ENCODE measurements around the gene NPRL2.

NPRL2 gene

GRCh38 chr3:50347187-50347813 is 3.3 kb downstream of the NPRL2 start:
- DNase-seq, result no peak

DNA sequence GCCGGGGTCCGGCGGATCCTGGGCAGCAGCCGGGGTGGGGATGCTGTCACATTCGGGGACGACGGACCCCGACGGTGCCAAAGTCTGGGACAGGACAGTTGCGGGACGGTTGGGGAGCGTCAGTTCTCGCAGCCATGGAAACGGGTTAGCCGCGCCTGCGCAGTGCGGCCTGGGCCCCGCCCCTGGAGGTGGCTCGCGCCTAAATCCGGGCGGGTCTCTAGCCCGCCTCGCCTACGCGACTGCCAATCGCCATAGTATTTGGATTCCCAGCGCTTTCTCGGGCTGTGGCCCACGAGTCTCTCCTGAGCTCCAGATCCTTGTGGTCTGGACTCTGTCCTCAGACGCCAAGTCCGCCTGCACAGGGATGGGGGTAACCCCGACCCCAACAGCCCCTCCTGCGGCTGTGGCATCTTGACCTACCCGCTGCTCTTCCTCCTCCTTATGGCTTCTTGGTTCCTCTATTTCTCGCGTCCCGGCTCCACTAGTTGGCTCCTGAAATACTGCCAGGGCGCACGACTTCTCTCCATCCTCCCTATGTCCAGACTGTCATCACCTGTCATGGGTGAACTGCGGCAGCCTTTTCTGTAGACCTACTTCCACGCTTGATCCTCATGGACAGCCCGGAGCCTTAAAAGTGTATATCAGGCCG is 4.9 kb downstream of the NPRL2 start, which contains the start of gene ZMYND10:
Gene ZMYND10, minus strand, starts transcription at position 147 of the 649 bp plus-strand sequence. CDS start 153 bp downstream, outside the sequence.
- DNase-seq, result no peak

DNA sequence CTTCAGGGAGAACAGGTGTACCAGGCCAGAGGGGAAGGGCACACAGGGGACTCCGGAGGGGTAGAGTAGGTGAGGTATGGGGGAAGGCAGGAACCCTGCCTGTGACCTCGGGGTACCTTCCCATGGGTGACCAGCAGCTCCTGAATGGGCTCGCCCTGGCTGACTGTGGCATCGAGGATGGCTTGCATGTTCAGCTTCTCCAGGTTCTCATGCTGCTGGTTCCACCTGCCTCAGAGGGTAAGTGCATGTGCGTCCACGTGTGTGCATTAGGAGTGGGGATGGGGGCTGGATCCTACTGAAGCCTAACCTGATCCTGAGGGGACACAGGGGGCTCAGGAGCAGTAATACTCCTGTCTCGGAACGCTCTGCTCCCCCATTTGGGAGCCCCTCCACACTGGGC is 5.6 kb downstream of the NPRL2 start:
- DNase-seq, result no peak

GRCh38 chr3:50342813-50343633 is 7.6 kb downstream of the NPRL2 start:
- DNase-seq, result no peak

DNA sequence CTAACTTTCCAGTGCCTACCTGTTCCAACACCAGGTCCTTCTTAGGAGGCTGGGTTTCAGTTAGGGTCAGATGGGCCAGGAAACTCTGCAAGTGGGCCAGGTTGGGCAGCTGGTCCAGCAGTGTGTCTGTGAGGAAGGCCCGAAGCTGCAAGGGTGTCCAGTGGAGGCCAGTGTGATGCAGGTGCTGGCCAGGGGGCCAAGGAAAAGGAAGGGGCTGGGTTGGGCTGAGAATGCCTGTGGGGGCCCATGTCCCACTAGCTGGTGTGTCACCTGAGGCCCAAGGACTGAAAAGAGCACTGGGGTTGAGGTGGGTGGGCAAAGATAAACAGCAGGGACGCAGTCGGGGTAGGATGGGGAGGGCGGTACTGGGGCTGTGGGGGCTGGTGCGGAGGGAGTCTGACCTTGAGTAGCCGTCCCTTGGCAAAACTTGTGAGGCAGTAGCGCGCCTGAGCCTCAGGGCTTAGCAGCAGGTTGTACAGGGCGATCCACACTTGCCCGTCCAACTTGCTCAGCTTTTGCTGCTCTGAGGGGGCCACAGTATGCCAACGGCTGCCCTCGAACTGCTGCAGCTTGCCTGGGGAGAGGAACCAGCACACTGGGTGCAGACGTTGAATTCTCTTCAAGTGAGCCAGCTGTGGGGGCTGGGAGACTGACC is 8.5 kb downstream of the NPRL2 start:
- no peak for DNase-seq

- DNase-seq, result no peak
These were observed 9.0 kb downstream of the NPRL2 start for GRCh38 chr3:50341537-50341936.

GRCh38 chr3:50340448-50341329 is 9.9 kb downstream of the NPRL2 start, which contains the start of gene RASSF1:
Gene RASSF1, minus strand, starts transcription at chr3:50340836. Its CDS starts 31 bp downstream, at chr3:50340805.
- DNase-seq, result no peak

GRCh38 chr3:50340147-50340447 is 10.5 kb downstream of the NPRL2 start:
- no peak for DNase-seq

GRCh38 chr3:50339485-50340146 is 11.0 kb downstream of the NPRL2 start:
- DNase-seq, result no peak

DNA sequence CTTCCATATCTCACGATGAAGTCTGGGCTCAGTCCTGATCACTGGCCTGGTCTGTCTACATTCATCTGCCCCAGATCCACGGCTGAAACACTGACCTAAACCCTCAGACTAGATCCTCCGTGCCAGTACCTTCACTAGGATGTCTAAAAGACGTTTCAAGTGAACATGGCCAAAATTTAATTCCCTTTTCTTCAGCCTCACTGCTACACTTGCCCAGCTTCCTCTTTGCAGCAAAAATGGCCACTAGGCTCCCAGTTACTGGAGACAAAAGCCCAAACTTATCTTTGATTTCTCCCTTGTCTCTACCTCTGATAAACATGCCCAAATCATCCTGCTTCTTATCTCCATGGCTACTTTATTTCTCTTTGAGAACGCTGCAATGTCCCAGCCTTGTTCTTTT is 11.6 kb downstream of the NPRL2 start:
- no peak for DNase-seq

DNA sequence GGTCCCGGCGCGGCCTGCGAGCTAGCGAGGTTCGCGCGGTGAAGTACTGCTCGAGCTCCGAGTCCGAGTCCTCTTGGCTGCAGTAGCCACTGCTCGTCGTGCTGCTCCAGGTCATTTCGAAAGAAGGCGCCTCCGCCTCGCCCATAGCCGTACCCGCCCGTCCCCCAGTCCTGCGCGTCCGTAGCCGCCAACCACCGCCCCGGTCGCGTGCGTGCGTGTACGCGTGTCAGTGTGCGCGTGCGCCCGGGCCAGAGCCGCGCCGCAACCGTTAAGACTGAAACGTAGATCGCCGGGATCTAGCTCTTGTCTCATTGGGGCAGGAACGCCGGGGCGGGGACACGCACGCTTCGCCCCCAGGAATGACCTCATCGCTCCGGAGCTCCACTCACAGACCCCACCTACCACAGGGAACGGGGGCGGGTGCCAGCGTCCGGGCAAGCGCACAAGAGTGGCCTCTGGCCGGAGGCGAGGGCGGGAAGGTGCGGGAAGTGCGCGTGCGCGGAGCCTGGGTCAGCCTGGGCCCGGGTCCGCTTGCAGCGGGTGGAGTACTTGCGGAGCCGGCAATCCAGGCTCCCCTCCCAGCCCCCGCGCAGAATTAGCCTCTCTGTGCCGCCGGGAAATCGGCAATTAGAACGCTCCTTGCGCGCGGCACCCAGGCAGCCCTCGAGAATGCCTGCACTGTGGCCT is 13.3 kb downstream of the NPRL2 start:
- DNase-seq, result peak; percentile 81

DNA sequence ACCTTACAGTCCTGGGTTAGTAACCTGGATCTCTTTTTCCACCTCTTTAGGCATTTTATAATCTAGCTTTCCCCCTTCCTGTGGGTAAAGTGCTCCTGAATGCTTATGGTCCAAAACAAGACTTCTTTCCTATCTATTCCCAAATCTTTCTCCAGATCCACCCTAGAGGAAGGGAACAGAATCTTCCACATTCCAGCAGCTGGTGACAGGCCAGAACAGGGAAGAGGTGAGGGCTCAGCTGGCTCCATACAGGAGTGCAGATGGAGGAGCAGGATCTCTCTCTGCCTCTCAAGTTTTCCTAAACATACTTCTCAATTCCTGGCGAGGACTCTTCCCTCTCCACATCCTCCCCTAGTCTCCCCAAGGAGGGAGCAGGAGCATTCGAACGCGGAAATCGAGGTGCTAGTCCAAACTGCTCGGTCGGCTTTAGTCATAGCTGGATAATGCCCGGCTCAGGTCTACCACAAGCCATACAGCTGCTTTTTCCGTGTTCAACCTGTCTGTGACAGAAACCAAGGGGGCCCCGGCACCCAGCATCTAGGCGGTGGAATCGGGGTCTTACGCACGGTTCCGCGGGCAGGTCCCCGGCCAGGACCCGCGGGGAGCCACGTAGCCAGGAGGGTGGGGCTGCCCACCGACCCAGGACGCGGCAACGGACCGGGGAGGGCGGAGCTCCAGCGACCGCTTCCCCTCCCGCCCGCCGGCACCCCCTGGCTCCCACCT is 14.0 kb downstream of the NPRL2 start:
- no peak for DNase-seq

- DNase-seq, result no peak
These were observed 16.1 kb downstream of the NPRL2 start for GRCh38 chr3:50334339-50335075.

DNA sequence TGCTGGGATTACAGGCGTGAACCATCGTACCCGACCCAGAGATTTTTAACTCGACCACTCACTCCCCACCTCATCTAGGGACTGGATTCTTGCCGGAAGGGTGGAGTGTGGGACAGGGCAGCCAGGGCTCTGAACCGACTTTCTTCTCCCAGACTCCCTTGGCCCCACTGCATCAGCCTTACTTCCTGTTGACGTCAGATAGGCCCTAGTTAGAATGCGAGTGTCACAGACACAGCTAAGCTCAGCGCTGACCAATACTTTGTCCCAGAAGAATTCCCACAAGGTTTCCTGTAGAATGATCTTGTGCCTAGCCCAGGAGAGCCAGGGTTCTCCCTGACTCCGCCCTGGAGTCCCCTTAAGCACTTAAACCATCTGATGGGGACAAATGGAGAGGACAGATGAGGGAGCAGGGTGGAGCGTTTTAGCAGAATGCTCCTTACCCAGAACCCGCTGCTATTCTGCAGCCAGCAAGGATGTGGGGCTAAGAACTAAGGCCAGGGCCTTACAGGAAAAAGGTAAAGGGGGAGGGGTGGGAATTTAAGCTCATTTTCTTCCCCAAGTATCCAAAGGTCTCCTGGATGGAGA is 16.7 kb downstream of the NPRL2 start:
- DNase-seq, result no peak

GRCh38 chr3:50331364-50331907 is 19.1 kb downstream of the NPRL2 start:
- no peak for DNase-seq

GRCh38 chr3:50330330-50330729 is 20.2 kb downstream of the NPRL2 start:
- DNase-seq, result no peak

DNA sequence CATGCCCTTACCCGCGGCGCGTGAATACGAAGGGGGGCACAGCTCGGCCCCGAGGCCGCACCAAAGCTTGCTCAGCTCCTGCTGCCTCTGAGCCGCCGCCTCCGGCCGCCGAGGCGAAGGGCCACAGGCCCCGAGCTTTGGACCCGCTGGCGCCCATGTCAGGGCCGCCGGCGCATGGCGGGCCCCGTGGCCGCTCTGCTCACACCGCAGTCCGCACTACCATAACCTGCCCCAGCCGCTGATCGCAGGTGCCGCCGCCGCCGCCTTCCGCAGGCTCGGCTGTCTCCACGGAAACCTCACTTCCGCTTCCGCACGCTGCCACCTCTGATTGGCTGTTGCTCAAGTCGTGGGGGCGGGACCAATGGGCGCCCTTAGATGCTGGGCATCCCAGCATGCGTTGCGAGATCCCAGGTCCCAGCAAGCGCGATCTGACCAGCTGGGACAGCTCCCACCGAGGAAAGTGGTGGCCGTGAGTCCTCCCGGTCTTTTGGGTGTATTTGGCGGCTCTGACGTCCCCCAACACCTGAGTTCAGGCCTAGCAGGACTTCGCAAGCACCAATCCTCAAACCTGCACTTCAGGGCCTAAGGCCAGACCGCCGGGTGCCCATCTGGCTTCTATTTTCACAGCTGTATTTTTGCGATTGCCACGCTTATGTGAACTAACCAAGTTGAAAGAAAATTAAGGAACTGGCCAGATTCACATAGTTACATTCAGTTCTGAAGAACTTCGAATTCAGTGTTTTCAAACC is 22.5 kb downstream of the NPRL2 start, which contains the start of gene TUSC2:
Gene TUSC2, minus strand, starts transcription at position 281 of the 749 bp plus-strand sequence. Its CDS starts 124 bp downstream, at position 157.
- DNase-seq, result peak; percentile 54

- no peak for DNase-seq
These were observed 23.4 kb downstream of the NPRL2 start for GRCh38 chr3:50327129-50327528.
